HG03039 (cell line): ENCODE measurements around the gene MXD3.
"Not testable (repeated sequence)": the region's sequence is repeated elsewhere in the genome, so short reads cannot be mapped to it uniquely, and the experiment has no call there.

ENCODE experiments used
- ATAC-seq: cut with Tn5 transposase; IDR thresholded peaks from one replicate; pipeline ENCODE4 v1.9.1; 2021; ENCODE audit warnings: mild to moderate bottlenecking, moderate library complexity; ENCODE audit not compliant: unreplicated experiment

Gene MXD3

DNA sequence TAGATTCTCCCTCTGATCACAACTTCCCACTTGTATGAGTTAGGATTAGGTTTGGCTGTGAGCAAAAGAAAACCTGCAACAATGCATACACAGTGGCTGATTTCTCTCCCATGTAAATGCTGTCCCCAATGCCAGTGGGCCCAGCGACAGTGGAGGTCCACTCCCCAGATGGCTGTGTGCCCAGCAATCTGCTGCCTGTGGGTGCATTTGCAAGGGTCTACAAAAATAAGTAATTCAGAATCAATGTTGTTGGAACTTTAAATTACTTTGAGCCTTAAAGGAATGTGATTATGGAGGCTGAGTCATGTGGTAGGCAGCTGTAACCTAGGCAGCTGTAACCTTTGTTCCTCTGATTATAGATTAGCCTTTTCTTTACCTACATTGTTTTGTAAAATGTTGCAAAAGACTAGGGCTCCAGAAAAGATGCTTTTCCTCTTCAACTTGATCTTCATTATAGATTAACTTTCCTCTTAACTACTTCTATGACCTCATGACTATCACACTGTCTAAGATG lies 14.2 kb upstream of the MXD3 start:
- no peak for ATAC-seq

GRCh38 chr5:177320879-177321278 lies 9.2 kb upstream of the MXD3 start:
- ATAC-seq, result no peak

DNA sequence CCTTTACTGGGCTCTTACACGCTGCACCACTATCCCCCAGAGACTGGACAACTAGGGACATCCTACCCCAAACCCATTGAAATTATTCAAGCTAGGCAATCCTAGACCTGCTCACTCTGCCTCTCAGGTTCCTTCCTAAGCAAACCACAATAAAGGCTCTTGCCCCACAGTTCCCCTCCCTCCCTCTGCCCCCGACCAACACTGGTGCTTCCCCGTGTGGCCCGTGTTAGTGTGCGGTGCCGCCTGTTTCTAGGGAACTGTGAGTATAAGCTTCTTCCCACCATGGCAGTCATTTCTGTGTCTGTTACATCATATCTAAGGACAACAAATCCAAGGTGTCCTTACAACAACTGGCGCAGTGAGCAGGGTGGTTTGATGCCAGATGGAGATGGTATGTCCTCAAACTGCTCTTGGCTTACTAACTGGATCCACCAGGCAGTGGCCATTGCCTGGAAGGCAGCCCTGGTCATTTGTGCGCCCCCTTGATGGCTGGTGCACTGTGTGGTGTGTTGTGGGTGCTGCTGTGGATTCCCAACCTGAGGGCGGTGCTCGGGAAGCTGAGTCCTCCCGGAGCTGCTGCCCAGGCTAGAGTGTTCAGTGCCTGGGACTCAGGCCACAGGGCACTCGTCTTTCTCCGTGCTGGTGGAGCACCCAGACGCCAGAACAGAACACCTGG lies 8.4 kb upstream of the MXD3 start:
- ATAC-seq, result no peak

GRCh38 chr5:177317959-177318377 lies 6.3 kb upstream of the MXD3 start:
- ATAC-seq, result no peak

DNA sequence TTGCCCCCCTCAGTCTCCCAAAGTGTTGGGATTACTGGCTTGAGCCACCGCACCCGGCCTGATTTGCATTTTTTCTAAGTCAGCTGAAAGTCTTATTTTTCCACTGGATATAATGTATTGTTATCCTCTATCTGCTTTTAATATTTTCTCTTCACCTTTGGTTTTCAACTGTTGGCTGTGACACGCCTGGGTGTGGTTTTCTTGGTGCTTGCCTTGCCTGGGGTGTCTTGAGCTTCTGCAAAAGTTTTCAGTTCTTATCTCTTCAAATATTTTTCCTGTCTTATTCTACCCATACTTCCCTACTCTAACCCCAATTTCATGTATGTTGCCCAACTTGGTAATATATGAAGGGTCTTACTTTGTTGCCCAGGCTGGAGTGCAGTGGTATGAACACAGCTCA lies 4.3 kb upstream of the MXD3 start:
- ATAC-seq, result no peak

DNA sequence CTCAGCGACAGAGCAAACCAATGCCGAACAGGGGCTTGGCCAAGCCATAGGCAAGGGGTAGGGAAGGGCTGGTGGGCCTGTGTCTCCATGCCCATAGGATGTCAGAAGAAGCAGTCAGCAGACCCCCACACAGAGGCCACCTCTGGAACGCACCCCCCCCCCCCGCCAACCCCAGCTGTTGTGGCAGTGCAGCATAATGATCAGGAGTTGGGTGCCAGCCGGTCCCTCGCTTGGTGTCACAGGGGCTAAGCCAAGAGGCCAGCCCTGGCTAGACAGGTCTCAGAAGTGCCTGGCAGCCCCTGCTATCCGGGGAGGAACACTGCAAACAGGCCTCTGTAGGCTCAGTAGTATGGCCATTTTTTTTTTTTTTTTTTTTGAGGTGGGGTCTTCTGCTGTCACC lies 3.7 kb upstream of the MXD3 start:
- no peak for ATAC-seq

DNA sequence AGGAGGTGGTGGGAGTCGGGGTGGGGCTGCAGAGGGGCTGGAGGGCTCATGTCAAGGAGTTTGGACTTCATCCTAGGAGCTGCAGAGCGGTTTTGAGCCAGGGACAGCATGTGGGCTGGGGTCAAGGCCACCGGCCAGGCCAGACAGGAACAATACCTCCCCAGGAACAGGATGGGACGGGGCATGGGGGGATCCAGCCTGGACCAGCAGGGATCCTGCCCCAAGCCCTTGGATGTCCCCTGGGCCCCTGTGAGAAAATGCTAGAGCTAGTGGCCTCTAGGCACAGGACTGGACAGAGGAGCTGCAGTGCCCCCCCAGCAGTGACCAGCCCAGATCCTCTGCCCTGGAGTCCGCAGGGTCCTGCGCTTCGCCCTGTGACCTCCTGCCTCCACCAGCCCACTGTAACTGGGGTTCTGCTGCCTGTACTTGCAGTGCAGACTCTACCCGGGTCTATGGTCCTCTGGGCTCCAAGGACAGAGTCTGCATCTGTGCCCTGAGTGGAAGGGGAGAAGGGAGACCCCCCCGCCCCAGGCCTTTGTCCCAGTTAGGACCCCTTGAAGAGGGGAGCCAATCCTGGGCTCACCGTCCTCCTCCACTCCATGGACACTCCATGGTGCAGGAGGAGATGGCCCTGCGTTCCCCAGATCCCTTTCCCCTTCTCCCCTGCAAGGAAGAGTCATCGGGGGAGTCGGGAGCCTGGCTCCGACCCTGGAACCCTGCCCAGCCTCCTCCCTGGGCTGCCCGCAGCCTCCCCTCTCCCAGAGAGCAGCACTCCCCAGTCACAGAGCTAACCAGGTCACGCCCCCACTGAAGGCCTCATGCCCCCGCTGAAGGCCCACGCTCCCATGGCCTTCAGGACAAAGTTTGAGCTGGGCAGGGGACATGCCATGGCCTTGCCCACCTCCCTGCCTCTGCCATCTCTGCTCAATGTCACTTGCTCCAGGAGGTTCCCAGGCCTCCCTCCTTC lies 3.0 kb upstream of the MXD3 start:
- no peak for ATAC-seq

DNA sequence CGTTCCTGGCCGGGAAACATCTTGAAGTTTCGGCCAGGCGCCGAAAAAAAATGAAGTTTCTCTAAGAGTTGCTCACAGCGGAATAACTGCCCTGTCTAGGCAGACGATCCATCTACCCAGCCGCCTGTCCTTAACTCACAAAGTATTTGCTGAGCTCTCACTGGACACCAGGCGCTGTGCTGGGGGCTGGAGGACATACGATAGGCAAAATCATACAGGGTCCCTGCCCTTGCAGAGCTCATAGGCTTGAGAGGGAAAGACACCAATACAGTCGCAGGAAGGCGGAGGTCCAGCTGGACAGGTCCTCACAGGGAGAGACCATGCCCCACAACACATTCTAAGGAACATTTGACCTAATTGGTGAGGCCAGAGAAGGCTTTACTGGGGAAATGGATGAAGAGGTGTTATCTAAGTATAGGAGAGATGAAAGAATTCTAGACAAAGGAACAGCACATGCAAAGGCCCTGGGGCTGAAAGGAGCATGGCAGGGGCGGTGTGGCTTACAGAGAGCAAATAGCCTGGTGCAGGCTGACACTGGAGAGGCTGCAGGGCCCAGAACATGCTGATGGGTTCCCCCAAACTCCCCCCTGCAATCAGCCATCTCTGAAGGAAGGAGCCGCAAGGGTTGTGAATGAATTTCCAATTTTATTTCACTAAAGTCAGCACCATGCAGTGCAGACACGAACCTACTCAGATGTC lies 2.0 kb upstream of the MXD3 start:
- no peak for ATAC-seq

DNA sequence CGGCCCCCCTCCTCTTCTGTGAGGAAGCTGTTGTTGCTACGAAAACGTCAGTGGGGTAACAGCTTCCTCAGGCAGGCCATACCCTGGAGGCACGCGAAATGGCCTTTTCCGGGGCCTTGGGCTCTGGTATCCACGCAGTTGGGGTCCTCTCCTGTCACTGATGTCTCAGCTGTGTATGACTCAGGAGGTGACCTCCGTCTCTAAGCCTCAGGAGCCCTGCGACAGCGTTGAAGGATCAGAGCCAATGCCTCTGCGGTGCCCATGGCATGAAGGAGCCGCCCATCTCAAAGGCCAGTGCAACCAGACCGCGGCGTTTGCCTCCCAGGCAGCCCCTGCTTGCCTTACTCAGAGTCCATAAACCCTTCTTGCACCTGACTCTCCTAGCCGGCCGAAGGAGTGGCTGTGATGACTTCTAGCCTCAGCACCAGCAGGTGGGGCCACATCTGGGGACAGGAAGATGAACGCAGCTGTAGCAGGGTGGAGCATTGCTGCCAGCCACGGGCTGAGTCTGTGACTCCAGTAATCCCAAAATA lies 1.0 kb upstream of the MXD3 start:
- no peak for ATAC-seq

- ATAC-seq, result no peak
Measured at GRCh38 chr5:177311392-177311722, 341 bp downstream of the MXD3 start.

DNA sequence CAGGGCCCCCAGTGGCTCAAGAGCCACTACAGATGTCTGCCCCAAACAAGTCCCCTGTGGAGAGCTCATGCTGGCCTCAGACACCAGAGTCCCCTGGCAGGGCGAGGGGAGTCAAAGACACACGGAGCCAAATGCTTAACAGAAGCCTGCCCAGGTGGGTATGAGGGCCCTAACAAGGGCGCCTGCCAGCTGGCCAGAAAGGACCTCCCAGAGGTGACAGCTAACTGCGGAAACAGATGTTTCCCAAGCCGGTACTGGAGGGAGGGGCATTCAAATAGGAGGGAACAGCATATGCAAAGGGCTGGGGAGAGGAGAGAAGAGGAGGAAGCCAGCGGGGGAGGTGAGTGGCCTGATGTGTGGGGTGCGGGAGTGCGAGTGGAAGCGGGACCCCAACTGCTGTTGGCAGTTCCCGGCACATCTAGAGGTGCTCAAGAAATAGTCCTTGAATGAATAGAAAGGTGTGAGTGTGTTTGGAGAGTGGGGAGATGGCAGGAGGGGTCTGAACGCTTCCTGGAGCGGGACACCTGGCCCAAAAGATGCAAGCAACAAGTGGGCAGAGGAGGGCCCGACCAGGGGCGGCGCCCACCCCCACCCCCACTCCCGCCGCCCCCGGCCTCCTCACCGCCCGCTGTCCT lies 824 bp downstream of the MXD3 start:
- ATAC-seq, result no peak

- ATAC-seq, result no peak
Measured at GRCh38 chr5:177310332-177310731, 1.4 kb downstream of the MXD3 start.

DNA sequence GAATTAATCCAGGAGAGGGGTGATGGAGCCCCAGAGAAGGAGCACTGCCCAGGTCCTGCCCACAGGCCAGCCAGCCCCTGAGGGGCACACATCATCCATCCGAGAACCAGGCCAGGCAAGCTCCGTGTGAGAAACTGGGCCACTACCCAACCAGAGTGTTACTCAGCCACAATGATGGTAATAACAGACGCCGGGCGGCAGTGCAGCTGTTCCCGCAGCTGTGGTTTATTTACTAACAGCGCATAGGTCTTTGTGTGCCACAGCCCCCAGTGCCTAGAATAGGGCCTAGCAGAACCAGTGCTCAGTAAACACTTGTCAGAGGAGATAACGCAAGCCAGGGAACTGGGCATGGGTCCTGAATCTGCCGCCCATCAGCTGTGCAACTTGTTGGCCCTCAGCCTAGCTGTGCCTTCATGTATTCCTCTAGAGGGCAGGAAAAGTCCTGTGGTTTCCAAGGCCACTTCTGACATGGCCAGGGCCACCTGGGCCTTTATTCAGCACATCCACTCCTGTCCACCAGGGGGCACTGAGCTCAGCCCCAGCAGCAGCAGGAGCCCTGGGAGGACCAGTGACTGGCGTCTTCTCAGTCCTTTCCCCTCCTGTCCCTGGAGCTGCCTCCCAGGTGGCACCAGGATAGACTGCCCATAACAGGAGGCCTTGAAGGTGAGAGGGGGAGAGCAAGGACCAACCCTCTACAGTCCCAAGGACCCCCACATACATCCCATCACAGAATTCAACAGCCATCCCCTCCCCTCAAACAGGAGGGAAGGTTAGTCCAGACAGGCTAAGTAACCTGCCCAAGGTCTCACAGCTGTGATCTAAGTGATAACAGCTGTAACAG lies 2.1 kb downstream of the MXD3 start:
- no peak for ATAC-seq

DNA sequence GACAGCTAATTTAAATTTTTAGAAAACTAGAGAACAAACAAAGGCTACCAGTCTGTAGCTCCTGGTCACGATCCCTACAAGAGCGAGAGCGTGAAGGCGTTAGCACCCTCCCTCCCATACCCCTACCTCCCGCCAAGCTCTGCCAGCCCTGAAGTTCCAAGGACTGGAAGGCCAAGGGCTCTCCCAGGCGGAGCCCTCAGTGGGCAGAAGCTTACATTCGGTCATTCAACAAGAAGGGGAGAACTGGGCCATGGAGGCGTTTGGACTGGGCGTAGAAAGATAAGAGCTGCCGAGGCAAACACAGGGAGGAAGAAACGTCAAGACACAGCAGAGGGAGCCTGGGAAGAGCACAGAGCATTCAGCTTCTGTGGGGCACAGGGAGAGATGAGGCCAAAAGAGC lies 3.0 kb downstream of the MXD3 start:
- no peak for ATAC-seq

- no peak for ATAC-seq
Measured at GRCh38 chr5:177307544-177308363, 3.9 kb downstream of the MXD3 start.

DNA sequence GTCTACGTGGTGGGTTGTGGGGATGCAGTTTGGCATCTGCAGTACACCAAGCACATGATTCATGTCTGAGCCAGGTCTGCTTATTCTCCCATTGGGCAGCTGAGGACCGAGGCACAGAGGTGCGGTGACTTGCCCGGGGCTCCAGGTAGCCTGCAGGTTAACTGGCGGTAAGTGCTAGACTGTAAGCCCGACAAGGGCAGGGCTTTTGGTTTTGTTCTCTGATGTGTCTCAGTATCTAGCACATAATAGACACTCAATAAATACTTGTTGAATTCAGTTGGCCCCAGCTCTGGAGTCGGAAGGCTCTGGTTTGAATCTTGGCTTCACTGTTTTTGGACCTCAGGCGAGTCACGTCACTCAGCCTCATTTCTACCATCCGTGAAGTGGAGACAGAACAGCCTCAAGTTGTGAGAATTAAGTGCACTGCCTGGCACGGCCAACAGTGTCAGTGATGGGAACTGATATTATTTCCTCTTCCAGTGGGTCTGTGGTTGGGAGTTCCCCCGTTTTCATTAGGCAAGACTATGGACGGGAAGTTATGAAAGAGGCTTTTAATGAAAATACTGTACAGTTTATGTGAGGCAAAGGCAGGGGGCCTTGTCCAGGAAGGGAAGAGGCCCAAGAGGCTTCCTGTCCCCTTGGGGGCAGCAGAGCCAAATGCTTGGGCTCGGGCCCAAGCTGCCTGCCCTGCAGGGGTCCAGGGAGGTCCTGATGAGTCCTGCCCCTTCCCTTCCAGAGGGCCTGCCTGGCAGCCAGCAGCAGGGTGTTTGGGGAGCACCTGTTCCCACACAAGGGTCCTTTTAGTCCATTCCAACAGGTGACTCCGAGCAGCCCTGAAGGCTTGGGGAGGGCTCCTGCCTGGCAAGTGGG lies 4.8 kb downstream of the MXD3 start:
- ATAC-seq, result no peak

DNA sequence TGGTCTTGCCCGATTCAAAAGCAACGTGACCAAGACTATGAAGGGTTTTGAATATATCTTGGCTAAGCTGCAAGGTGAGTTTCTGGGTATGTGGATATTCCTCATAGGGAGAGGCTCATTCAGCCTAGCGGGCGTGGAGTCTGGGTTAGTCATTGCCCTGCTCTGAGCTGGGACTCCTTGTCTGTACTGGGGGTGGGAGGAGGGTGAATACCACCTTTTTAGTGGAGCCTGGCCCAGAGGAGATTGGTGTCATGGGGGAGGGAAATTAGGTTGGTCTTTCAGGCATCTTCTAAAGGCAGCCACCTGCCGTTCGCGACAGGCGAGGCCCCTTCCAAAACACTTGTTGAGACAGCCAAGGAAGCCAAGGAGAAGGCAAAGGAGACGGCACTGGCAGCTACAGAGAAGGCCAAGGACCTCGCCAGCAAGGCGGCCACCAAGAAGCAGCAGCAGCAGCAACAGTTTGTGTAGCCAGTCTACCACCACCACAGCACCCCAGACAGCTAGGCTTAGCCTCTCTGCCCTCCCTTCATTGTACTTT lies 5.5 kb downstream of the MXD3 start:
- ATAC-seq, result not testable (repeated sequence)
